Activated CD8-positive, alpha-beta memory T cell treated with anti-CD3 and anti-CD28 coated beads, Interleukin-2, amount 50 U/mL, for 4 hours (primary cell): ENCODE measurements around the gene C2.
"Not testable (repeated sequence)": the region's sequence is repeated elsewhere in the genome, so short reads cannot be mapped to it uniquely, and the experiment has no call there.

ENCODE experiments used
- DNase-seq: peaks from one replicate; pipeline ENCODE4 v3.0.0-alpha.2; 2020

C2 gene

GRCh38 chr6:31980998-31981397 lies 53.5 kb downstream of the C2 start:
- not testable (repeated sequence) for DNase-seq

GRCh38 chr6:31981744-31982143 lies 54.2 kb downstream of the C2 start, which contains the start of gene C4A:
TSS of gene C4A (plus strand) at chr6:31982057. CDS start at chr6:31982108, 51 bp downstream.
- DNase-seq, result not testable (repeated sequence)

- not testable (repeated sequence) for DNase-seq
Observed at GRCh38 chr6:31989363-31989762, 61.8 kb downstream of the C2 start.

DNA sequence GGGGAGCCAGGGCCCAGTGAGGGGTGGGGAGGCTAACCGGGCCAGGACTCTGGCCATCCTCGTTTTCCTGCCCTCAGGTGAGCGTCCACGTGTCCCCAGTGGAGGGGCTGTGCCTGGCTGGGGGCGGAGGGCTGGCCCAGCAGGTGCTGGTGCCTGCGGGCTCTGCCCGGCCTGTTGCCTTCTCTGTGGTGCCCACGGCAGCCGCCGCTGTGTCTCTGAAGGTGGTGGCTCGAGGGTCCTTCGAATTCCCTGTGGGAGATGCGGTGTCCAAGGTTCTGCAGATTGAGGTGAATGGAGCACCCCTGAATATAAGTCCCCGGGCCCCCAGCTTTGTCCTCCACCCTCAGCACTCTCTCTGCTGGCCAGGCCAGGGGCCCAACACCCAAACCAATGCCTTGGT lies 66.9 kb downstream of the C2 start:
- DNase-seq, result not testable (repeated sequence)
